Brain microvascular endothelial cell (primary cell): ENCODE data around the gene PAQR4.

Experiments used
- DNase-seq: peaks from one replicate; pipeline ENCODE4 v3.0.0-alpha.2; 2020
- H3K27ac ChIP-seq: fragments of 250-450 bp; sonication (Bioruptor Pico); 2 replicates; pipeline ENCODE4 v1.5.1; 2020; ENCODE audit warnings: mild to moderate bottlenecking, moderate library complexity
- H3K27me3 ChIP-seq: fragments of 250-450 bp; sonication (Bioruptor Pico); replicated peaks from 2 replicates; pipeline ENCODE4 v1.5.1; 2020; ENCODE audit warnings: mild to moderate bottlenecking
- H3K36me3 ChIP-seq: fragments of 250-450 bp; sonication (Bioruptor Pico); replicated peaks from 2 replicates; pipeline ENCODE4 v1.5.1; 2020; ENCODE audit warnings: mild to moderate bottlenecking
- H3K4me3 ChIP-seq: 2 replicates; pipeline ENCODE4 v1.5.1; 2011; ENCODE audit warnings: low read depth, mild to moderate bottlenecking, control low read depth, low read length, moderate library complexity
- in situ Hi-C: cut with HindIII; loops from 2 replicates; pipeline ENCODE4 v1.10.0; 2017; ENCODE audit warnings: low sequenced_read_pairs, low pct_ligation_motif_present
- TF ChIP-seq, protein P1 (sequence below): IDR thresholded peaks from 2 replicates; pipeline ENCODE4 v1.5.1; 2011; ENCODE audit warnings: low read depth, mild to moderate bottlenecking, moderate library complexity, low read length, control low read depth, inconsistent platforms; ENCODE audit errors: missing control alignments

PAQR4 gene

DNA sequence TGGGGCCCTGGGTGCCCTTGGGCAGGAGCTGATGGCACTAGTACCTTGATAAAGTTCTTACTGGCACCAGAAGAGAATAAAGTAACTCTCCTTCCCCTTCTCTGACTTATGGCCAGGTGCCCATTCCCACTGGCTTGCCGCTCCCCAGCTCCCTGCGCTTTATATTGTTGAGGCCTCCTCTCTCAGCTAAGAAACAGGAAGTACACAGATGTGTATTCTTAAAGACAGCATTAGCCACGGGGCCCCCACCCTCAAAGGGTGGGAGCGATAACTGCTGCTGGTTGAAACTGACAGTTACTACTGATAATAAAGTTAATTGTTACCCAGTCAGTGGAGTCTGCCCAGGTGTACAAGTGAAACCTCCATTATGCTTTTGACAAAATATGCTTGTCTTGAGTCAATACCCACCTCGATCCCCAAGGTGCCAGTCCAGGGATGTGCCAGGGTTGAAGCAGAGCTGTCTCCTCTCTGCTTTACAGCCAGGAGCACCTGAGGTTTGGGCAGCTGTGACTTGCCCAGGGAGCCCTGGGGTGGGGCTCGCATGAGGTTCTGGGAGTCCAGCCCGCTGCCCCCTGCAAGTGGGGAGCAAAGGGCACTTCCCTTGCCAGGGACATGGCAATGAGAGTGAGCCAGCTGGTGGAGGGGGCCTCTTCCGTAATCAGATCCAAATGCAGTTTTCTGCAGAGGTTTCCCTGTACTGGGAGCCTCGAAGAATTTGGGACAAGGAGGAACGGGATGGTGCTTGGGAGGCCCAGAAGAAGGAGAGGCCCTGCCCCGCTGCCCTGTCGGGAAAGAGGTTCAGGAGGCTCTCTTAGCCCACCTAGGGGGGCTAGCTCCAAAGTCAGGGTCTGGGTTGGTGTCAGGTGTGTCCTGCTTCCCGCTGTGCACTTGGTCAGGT, 38.2 kb downstream of the PAQR4 start:
- Histone ChIP-seq H3K27ac (no peak overlapping the region), H3K27me3 (peaks cover 42% of the 10 kb centered on the region), H3K4me3 (no peak overlapping the region), H3K36me3 (no peaks in the 10 kb centered on the region)
- in situ Hi-C loops = no loop called here
- TF ChIP-seq, protein P1, sequence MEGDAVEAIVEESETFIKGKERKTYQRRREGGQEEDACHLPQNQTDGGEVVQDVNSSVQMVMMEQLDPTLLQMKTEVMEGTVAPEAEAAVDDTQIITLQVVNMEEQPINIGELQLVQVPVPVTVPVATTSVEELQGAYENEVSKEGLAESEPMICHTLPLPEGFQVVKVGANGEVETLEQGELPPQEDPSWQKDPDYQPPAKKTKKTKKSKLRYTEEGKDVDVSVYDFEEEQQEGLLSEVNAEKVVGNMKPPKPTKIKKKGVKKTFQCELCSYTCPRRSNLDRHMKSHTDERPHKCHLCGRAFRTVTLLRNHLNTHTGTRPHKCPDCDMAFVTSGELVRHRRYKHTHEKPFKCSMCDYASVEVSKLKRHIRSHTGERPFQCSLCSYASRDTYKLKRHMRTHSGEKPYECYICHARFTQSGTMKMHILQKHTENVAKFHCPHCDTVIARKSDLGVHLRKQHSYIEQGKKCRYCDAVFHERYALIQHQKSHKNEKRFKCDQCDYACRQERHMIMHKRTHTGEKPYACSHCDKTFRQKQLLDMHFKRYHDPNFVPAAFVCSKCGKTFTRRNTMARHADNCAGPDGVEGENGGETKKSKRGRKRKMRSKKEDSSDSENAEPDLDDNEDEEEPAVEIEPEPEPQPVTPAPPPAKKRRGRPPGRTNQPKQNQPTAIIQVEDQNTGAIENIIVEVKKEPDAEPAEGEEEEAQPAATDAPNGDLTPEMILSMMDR = no peak
- DNase-seq = no peak

DNA sequence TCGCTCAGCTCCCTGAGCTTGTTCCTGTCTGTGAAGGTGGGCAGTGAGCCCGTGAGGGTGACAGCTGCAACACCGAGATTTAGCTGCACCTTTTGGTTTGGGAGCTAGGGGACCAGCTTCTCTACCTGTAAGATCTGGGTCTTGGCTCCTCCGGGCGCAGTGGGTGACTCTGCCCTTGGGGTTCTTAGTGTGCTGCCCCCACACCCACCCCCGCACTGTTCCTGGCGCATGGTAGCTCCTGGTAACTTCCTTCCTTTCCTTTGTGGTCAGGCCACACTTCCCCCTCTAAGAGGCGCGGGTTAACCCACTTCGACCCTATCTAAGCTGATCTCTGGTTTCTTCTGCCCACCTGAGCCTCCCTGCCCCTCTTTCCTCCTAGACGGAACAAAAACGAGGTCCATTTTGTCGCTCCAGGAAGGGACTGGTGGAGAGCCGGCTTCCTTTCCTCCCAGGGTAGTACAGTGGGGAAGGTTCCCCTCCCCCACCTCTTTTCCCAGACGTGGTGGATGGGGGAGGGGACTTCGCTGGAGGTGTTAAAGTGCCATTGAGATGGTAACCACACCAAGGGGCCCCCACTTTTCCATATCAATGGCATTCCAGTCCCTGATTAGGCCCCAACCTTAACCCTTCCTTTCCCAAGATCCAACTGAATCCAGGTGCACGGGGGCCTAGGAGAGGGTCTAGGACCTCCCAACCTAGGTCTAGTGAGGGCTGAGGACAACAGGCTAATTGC, 39.0 kb downstream of the PAQR4 start:
- TF ChIP-seq, protein P1 = no peak
- no peak for DNase-seq
- Histone ChIP-seq H3K4me3 (no peak overlapping the region), H3K27me3 (peaks cover 50% of the 10 kb centered on the region), H3K27ac (no peak overlapping the region), H3K36me3 (no peaks in the 10 kb centered on the region)
- in situ Hi-C loops = no loop called here

DNA sequence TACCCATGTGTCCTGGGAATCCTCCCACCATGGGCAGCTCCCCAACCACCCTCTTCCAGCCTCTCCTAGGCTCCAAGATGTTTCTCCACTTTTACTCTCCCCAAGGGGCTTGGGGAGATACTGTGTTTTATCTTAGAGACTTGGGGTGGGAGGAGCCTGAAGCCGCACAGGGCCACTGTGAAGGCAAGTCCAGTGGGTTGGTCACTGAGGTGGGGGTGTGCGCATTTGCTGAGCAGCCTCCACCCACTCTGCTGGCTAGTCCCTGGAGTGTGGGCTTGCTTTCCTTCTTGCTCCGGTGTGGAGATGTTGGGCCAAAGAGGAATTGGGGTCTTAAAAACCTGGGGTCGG, 39.5 kb downstream of the PAQR4 start:
- H3K27ac ChIP-seq = no peak overlapping the region
- no peaks in the 10 kb centered on the region for H3K36me3 ChIP-seq
- H3K27me3 ChIP-seq = peaks cover 55% of the 10 kb centered on the region
- TF ChIP-seq, protein P1 = no peak
- in situ Hi-C loops = no loop called here
- no peak for DNase-seq
- no peak overlapping the region for H3K4me3 ChIP-seq

DNA sequence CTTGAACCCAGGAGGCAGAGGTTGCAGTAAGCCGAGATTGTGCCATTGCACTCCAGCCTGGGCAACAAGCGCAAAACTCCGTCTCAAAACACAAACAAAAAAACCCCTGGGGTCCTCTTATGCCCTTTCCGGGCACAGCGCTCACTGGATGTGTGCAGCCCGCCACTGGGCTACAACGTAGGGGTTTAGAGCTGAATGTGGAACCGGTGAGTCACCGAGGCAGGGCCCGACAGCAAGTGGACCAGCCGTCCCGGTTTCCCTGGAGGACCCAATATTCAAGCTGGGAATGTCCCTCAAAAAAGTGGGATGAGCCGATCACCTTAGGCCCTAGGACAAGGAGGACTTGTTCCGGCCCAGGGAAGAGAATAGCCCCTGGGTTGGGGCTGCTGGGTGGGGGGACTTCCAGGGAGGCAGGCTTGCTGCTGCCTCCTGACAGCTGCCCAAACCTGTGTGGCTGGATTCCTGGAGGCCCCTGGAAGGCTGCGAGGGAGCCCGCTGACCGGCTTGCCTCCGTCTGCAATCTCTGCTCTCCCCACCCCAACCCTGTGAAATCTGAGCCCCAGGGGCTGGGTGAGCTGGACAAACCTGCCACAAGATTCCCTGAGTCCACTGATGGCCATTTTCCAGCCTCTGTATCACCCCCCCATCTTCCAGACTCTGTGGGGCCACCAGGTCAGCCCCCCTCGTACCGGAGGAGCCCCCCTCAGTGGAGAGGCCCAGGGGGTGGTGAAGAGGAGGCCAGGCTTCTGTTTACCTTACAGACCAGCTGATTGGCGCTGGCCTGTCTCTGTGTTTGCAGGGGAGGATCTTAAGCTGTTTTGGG, 40.6 kb downstream of the PAQR4 start:
- TF ChIP-seq, protein P1 = no peak

DNA sequence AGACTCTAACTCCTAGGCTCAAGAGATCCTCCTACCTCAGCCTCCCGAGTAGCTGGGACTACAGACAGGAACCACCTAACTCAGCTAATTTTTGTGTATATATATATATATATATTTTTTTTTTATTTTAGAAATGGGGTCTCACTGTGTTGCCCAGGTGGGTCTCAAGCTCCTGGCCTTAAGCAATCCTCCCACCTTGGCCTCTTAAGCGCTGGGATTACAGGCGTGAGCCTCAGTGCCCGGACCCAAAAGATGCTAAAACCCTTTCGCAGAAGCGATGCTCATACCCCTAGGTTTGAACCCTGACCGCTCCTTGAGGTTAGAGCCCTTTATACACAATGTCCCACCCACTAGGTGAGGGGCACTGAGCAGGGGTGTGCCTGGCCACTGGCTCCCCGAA, 41.4 kb downstream of the PAQR4 start:
- Histone ChIP-seq H3K4me3 (no peak overlapping the region), H3K36me3 (no peaks in the 10 kb centered on the region), H3K27me3 (peaks cover 56% of the 10 kb centered on the region), H3K27ac (no peak overlapping the region)
- TF ChIP-seq, protein P1 = no peak
- no peak for DNase-seq
- in situ Hi-C loops = no loop called here

More for the DNA sequence above, 40.6 kb downstream of the PAQR4 start:
- in situ Hi-C loops = no loop called here
- no peak overlapping the region for H3K4me3 ChIP-seq
- DNase-seq = no peak
- no peaks in the 10 kb centered on the region for H3K36me3 ChIP-seq
- peaks cover 62% of the 10 kb centered on the region for H3K27me3 ChIP-seq
- H3K27ac ChIP-seq = no peak overlapping the region
